Measurements from ENCODE around the gene EEF2.
"Not testable (repeated sequence)": the region's sequence is repeated elsewhere in the genome, so short reads cannot be mapped to it uniquely, and the experiment has no call there.

EEF2 gene

DNA sequence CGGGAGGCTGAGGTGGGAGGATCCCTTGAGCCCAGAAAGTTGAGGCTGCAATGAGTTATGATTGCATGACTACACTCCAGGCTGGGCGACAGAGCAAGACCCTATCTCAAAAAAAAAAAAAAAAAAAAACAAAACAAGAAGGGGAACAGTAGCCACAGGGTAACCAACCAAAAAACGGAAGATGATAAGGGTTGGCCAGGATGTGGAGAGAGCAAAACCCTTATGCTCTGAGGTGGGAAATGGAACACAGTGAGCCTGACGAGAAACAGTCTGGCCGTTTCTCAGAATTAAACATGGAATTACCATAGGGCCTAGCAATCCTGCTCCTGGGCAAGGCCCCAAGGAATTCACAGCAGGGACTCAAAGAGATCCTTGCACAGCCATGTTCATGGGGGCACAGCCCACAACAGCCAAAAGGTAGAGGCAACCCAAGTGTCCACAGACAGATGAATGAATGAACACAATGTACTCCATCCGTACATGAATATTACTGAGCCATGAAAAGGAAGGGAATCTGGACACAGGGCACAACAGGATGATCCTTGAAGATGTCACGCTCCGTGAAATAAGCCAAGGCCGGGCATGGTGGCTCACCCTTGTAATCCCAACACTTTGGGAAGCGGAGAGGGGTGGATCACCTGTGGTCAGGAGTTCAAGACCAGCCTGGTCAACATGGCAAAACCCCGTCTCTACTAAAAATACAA is 41.1 kb downstream of the EEF2 start:
- no peak for FAIRE-seq

DNA sequence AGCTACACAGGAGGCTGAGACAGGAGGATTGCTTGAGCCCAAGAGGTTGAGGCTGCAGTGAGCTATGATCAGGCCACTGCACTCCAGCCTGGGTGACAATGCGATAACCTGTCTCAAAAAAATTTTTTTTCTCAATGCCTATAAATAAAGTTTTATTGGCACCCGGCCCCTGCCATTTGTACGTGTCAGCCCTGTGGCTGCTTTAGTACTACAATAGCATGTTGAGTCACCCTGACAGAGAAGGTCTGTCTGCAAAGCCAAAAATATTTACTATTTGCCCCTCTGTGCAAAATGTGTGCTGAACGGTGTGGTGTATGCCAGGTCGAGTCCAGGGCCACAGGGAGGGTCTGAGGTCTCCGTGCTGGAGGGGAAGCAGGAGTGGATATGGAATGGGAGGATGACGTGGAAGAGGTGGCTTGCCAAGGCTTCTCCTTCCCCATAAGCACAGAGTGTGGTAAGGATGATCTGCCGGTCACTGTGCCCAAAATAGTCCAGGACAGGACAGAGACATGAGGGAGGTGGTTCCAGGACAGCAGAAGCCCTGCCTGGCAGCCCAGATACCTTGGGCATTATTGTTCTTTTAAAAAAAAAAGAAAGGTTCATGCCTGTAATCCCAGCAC is 42.4 kb downstream of the EEF2 start:
- no peak for FAIRE-seq

DNA sequence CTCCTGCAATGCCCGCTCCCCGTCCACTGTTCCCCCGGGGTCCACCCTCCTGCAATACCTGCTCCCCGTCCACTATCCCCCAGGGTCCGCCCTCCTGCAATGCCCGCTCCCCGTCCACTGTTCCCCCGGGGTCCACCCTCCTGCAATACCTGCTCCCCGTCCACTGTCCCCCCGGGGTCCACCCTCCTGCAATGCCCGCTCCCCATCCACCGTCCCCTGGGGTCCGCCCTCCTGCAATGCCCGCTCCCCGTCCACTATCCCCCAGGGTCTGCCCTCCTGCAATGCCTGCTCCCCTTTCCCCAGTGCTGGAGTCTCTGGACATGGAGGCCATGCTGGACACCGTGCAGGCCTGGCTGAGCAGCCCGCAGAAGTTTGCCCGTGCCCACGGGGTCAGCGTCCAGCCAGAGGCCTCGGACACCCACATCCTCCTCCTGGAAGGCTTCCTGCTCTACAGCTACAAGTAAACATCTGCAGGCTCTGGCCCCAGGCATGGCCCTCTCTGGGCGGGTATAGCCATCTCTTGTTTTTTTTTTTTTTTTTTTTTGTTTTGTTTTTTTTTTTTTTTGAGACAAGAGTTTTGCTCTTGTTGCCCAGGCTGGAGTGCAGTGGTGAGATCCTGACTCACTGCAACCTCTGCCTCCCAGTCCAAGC is 46.8 kb downstream of the EEF2 start:
- not testable (repeated sequence) for FAIRE-seq

DNA sequence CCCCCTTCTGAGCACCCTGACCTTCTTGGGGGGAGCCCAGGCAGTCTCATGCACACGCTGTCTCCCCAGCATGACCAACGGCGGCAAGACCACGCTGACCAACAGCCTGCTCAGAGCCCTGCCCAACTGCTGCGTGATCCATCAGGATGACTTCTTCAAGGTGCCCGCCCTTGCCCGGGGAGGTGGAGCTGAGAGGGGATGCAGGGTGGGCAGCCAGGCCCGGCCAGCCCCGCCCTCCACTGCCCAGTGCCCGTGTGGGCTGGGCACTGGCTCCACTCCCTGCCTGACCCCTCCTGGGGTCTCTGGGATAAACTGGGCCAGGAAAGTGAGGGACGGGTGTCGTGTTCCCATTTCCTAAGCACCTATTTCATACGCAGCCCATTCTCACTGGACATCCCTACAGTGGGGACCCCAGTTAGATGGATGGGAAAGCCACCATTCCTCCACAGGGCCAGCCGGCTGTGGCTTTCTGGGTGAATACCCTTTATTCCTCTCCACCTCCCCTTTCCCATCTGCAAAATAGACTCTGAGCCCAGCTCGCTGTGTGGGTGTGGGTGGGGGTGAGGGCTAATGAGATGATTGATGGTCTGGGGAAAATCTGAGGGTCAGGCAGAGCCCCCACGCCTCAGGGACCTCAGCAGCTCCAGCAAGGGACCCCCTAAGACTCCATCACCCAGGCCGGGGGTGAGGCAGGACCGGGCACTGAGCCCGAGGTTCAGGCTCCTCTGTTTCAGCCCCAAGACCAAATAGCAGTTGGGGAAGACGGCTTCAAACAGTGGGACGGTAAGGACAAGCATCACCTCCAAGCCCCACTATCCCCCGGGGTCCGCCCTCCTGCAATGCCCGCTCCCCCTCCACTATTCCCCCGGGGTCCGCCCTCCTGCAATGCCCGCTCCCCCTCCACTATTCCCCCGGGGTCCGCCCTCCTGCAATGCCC is 48.5 kb downstream of the EEF2 start:
- FAIRE-seq: no peak

DNA sequence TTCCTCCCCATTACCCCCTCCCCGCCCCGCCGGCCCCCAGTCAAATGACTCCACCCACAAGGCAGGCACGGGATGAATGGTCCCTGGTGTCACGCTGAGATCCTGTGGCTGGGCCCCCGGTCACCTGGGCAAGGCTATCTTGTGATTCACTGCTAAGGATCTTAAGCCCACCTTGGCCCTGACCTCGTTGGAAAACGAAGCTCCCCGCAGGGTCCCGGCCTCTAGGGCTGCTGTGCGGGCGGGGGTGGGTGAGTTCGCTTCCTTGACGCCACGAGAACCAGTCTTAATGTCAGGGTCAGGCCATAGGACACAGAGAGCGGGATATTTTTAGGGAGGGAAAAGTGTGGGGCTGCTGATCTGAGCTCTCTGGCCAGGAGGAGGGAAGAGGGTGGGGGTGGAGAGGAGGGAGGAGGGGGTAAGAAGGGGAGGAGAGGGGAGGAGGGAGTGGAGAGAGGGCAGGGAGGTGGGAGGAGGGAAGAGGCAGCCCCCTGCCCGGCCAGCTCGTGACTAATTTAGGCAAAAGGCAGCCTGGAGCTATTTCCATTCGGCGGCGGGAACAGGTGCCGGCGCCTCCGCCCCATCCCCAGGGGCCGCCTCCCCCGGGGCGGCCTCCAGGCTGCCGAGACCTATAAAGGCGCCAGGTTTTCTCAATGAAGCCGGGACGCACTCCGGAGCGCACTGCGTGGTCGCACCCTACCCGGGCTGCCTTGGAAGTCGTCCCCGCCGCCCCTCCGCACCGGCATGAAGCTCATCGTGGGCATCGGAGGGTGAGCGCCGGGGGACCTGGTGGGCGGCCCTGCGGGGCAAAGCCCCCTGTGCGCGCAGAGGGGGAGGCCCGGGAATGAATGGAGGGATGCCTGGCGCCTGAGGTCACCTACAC is 52.1 kb downstream of the EEF2 start, which contains the start of gene NMRK2:
TSS of gene NMRK2 (plus strand) at position 139 of the 880 bp plus-strand sequence. CDS start at position 742, 603 bp downstream.
- FAIRE-seq: no peak

DNA sequence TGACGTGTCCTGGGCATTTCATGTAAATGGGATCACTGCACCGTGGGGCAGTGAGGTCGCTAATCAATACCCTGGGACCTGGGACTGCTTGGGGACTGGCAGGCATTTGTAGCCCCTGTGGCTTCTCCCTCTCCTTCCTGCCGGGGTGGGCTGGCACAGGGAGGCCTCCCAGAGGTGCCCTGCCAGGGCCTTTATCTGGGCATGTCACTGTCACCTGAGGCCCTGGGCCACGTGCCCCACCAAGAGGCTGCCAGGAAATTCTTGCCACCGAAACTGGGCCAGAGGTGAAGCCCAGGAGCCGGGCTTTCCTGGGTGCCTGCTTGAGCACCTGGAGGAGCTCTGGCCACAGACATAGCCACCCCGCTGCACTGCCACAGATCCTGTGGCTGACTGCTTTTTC is 54.2 kb downstream of the EEF2 start:
- FAIRE-seq: no peak

Data from endometrium (tissue), 2 donors.